ENCODE results near the gene STK32B.

STK32B gene

GRCh38 chr4:5381961-5382441, 330.7 kb downstream of the STK32B start:
- no peaks in the 10 kb centered on the region for H3K27me3 Mint-ChIP-seq (ENCODE audit: low read depth)
- no peak for DNase-seq (ENCODE audit: low spot score)
- no peak overlapping the region for H3K4me3 Mint-ChIP-seq
- peaks cover 10% of the 10 kb centered on the region for H3K9me3 Mint-ChIP-seq
- no peaks in the 10 kb centered on the region for H3K36me3 Mint-ChIP-seq (ENCODE audit: low read depth)
- no peak overlapping the region for H3K27ac Mint-ChIP-seq
- H3K4me1 Mint-ChIP-seq (ENCODE audit: low read depth), result no peaks in the 10 kb centered on the region

DNA sequence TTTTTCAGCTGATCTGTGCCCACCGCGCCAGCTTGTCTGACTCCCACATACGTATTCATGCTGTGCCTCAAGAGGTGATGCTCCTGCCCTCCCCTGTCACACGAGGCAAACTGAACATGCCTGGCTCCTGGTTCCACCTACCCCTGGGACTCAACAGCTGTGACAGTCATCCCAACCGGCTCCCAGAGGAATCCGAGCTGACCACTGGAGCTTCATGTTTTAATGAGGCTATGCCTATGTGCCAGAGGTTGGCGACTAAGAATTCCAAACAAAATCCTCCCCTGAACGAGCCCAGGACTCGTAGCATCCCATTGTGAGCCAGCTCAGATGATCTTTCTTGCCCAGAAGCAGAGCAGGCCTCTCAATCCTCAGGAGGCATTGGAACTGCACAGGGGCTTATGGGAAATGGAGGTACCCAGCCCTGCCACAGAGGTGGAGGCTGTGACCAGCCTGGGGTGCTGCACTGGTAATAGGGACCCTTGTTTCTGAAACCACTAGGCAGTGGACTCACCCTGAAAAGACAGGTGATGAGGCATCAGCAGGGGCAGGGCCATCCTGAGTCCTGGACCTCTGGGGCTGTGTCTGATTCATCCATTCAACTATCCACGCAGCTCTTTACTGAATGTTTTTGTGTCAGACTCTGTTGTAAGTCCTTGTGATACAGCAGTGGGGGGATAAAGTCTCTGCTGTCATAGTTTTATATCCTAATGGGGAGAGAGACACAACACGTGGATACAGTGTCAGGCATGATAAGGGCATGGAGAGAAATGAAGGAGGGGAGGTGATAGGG, 332.1 kb downstream of the STK32B start:
- no peak overlapping the region for H3K27ac Mint-ChIP-seq
- H3K9me3 Mint-ChIP-seq, result peaks cover 3% of the 10 kb centered on the region
- H3K4me3 Mint-ChIP-seq, result no peak overlapping the region
- H3K27me3 Mint-ChIP-seq (ENCODE audit: low read depth), result no peaks in the 10 kb centered on the region
- no peak for DNase-seq (ENCODE audit: low spot score)
- H3K36me3 Mint-ChIP-seq (ENCODE audit: low read depth), result no peaks in the 10 kb centered on the region
- H3K4me1 Mint-ChIP-seq (ENCODE audit: low read depth), result no peaks in the 10 kb centered on the region

DNA sequence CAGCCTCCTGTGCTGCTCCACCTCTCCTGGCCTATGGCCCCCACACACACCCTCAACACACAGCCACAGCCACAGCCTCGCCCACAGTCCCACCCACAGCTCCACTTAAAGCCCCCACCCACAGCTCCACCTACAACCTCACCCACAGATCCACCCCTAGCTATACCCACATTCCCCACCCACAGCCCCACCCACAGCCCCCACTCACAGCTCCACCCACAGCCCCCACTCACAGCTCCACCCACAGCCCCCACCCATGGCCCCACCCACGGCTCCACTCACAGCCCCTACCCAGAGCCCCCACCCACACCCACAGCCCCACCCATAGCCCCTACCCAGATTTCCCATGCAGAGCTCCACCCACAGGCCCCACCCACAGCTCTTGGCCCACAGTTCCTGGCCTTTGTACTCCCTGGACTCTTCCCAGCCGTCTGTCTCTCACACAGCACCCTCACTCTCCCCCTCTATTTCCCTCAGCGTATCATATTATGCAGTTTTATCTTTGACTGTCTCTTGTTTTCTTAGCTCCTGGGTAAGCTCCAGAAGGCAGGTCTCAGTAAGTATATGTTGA, 334.5 kb downstream of the STK32B start:
- H3K27ac Mint-ChIP-seq, result no peak overlapping the region
- no peaks in the 10 kb centered on the region for H3K27me3 Mint-ChIP-seq (ENCODE audit: low read depth)
- H3K4me1 Mint-ChIP-seq (ENCODE audit: low read depth), result no peaks in the 10 kb centered on the region
- H3K4me3 Mint-ChIP-seq, result no peak overlapping the region
- no peaks in the 10 kb centered on the region for H3K9me3 Mint-ChIP-seq
- H3K36me3 Mint-ChIP-seq (ENCODE audit: low read depth), result no peaks in the 10 kb centered on the region
- no peak for DNase-seq (ENCODE audit: low spot score)

DNA sequence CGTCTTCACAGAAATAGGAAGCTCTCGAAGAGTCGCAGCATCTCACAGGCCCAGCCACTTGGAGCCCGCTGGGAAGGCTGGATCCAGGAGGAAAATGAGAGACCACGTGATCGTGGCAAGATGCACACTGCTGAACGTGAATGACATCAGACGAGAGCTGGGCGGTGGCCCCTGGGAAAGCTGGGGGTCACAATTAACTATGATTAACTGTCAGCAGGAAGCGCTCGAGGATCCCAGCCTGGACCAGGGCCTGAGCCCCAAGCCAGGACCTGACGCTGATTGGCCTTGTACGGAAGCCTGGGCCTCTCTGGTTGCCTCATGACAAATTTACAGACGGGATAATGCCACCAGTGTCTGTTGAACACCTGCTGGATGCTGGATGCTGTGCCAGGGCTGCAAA, 335.6 kb downstream of the STK32B start:
- DNase-seq (ENCODE audit: low spot score), result no peak
- no peaks in the 10 kb centered on the region for H3K4me1 Mint-ChIP-seq (ENCODE audit: low read depth)
- H3K27ac Mint-ChIP-seq, result no peak overlapping the region
- H3K36me3 Mint-ChIP-seq (ENCODE audit: low read depth), result no peaks in the 10 kb centered on the region
- no peaks in the 10 kb centered on the region for H3K27me3 Mint-ChIP-seq (ENCODE audit: low read depth)
- no peak overlapping the region for H3K4me3 Mint-ChIP-seq
- no peaks in the 10 kb centered on the region for H3K9me3 Mint-ChIP-seq

DNA sequence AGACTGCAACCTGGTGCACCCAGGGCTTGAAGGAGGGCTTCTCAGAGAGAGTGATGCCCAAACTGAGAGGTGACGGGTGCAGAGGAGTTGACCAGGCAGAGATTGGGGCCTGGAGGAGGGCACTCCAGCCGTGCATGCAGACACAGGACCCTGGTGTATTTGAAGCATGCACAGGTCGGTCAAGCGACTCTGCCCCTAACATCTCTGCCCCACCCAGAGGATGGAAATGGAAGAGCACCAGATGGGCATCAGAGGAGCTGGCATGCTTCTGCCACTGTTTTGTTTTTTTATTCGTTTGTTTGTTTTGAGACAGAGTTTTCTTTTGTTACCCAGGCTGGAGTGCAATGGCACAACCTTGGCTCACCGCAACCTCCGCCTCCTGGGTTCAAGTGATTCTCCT, 336.2 kb downstream of the STK32B start:
- Mint-ChIP-seq H3K27ac (no peak overlapping the region), H3K4me1 (ENCODE audit: low read depth) (no peaks in the 10 kb centered on the region), H3K27me3 (ENCODE audit: low read depth) (no peaks in the 10 kb centered on the region), H3K36me3 (ENCODE audit: low read depth) (no peaks in the 10 kb centered on the region), H3K4me3 (no peak overlapping the region), H3K9me3 (no peaks in the 10 kb centered on the region)
- no peak for DNase-seq (ENCODE audit: low spot score)

DNA sequence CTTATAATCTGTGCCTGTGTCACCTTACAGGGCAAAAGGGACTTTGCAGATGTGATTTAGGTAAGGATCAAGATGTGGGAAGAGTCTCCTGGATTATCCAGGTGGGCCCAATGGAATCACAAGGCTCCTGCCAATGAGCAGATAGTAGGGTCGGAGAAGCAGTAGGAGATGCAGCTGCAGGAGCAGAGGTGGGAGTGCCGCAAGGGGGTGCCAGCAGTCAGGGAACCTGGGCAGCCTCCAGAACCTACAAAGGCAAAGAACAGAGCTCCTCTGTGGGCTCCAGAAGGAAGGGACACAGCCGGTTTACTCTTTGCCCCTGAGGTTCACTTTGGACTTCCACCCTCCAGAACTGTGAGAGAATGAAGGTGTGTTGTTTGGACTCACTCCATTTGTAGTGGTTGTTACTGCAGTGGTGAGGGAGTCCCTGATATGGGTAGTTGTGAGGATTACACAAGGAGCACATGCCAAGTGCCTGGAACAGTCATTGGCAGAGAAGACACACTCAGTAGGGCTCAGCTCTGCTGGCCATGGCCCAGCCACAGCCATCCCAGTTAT, 338.6 kb downstream of the STK32B start:
- Mint-ChIP-seq H3K4me1 (ENCODE audit: low read depth) (no peaks in the 10 kb centered on the region), H3K4me3 (no peak overlapping the region), H3K9me3 (no peaks in the 10 kb centered on the region), H3K36me3 (ENCODE audit: low read depth) (no peaks in the 10 kb centered on the region), H3K27me3 (ENCODE audit: low read depth) (no peaks in the 10 kb centered on the region), H3K27ac (no peak overlapping the region)
- no peak for DNase-seq (ENCODE audit: low spot score)

DNA sequence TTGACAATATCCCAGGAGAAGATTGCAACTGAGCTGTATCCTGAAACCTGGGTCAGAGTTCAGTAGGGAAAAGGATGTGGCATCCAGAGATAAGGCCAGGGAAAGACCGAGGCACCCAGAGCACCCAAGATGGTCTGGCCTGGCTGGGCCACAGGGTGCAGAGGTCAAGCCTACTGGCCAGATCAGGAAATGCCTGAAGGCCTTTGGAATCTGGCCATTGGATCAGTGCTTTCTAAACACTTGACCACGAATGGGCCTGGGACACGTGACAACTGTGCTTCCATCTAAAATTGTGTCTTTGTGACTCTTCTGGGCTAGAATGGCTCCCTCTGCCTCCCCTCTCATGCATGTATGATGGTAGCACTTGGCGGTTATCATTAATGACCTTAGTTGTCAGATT, 340.2 kb downstream of the STK32B start:
- H3K36me3 Mint-ChIP-seq (ENCODE audit: low read depth), result no peaks in the 10 kb centered on the region
- H3K27me3 Mint-ChIP-seq (ENCODE audit: low read depth), result no peaks in the 10 kb centered on the region
- H3K9me3 Mint-ChIP-seq, result no peaks in the 10 kb centered on the region
- H3K4me3 Mint-ChIP-seq, result no peak overlapping the region
- no peak for DNase-seq (ENCODE audit: low spot score)
- H3K4me1 Mint-ChIP-seq (ENCODE audit: low read depth), result no peaks in the 10 kb centered on the region
- H3K27ac Mint-ChIP-seq, result no peak overlapping the region

GRCh38 chr4:5393911-5394513, 342.7 kb downstream of the STK32B start:
- DNase-seq (ENCODE audit: low spot score), result no peak
- no peaks in the 10 kb centered on the region for H3K4me1 Mint-ChIP-seq (ENCODE audit: low read depth)
- no peak overlapping the region for H3K27ac Mint-ChIP-seq
- no peaks in the 10 kb centered on the region for H3K27me3 Mint-ChIP-seq (ENCODE audit: low read depth)
- H3K4me3 Mint-ChIP-seq, result no peak overlapping the region
- H3K9me3 Mint-ChIP-seq, result no peaks in the 10 kb centered on the region
- no peaks in the 10 kb centered on the region for H3K36me3 Mint-ChIP-seq (ENCODE audit: low read depth)

GRCh38 chr4:5395781-5396180, 344.5 kb downstream of the STK32B start:
- Mint-ChIP-seq H3K36me3 (ENCODE audit: low read depth) (no peaks in the 10 kb centered on the region), H3K4me3 (no peak overlapping the region), H3K9me3 (no peaks in the 10 kb centered on the region), H3K27ac (no peak overlapping the region), H3K4me1 (ENCODE audit: low read depth) (no peaks in the 10 kb centered on the region), H3K27me3 (ENCODE audit: low read depth) (no peaks in the 10 kb centered on the region)
- no peak for DNase-seq (ENCODE audit: low spot score)

DNA sequence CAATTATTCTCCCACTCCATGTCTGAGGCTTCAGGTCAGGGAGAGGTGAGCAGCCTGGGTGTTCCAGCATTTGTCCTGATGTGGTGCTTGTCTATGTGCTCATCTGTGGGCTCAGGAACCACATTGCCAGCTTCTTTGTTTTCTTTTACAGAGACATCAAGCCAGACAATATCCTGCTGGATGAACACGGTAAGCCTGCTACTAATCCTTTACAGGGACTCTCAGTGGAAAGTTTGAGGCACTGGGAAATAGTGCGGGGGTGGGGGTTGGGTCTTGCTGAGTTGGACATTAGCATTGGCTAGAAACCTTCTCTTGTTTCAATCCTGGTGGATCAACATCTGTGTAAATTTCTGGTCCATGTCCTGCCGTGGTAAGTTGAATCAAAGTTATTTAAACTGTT, 346.8 kb downstream of the STK32B start:
- Mint-ChIP-seq H3K9me3 (peaks cover 8% of the 10 kb centered on the region), H3K27ac (no peak overlapping the region), H3K27me3 (ENCODE audit: low read depth) (no peaks in the 10 kb centered on the region), H3K4me3 (no peak overlapping the region), H3K4me1 (ENCODE audit: low read depth) (no peaks in the 10 kb centered on the region), H3K36me3 (ENCODE audit: low read depth) (no peaks in the 10 kb centered on the region)
- DNase-seq (ENCODE audit: low spot score), result no peak

DNA sequence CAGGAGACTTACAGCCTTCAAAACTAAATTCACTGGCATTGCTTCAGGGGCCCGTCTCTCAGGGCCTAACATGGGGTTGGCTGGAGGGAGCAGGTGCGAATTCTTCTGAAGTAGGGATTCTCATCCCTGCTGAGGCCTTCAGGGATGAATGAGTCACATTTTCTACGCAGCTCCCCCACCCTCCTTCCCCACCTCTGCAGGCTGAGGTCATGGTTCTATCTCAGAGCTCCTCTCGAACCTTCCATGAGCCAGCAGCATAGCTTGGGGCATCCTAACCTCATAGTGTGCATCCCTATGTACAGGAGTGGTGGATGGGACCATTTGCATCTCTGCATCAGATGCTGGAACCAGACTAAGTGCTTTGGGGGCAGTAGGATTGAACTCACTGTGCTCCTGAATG, 347.8 kb downstream of the STK32B start:
- Mint-ChIP-seq H3K4me3 (no peak overlapping the region), H3K4me1 (ENCODE audit: low read depth) (no peaks in the 10 kb centered on the region), H3K27ac (no peak overlapping the region), H3K36me3 (ENCODE audit: low read depth) (no peaks in the 10 kb centered on the region), H3K27me3 (ENCODE audit: low read depth) (no peaks in the 10 kb centered on the region), H3K9me3 (peaks cover 8% of the 10 kb centered on the region)
- DNase-seq (ENCODE audit: low spot score), result no peak

DNA sequence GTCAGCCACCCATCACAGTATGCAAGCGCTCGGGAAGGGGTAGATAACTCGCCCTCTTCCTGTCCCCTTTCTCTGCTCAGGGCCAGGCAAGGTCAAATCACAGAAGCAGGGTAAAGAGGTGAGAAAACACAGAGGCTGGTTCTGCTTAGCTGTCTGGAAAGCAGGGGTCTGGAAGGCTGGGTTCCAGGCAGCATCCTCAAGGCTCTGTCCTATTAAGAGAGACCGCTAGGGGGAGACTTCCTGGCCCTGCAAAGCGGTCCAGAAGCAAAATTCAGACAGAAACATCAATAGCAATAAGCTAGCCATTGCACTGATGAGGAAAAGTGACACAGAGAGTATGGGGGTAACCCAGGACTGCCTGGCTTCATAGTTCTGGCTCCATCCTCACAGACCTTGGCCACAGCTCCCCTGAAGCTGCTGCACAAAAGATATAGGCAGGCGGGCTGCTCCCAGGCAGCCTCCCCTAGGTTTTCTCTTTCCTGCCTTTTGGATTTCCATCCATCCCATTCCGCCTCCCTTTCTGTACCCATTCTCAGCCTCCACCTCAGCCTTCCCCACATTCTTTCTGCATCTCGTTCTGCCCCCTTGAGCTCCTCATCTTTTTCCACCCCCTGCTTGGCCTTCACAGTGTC, 348.6 kb downstream of the STK32B start:
- H3K36me3 Mint-ChIP-seq (ENCODE audit: low read depth), result no peaks in the 10 kb centered on the region
- H3K27ac Mint-ChIP-seq, result no peak overlapping the region
- DNase-seq (ENCODE audit: low spot score), result no peak
- H3K4me3 Mint-ChIP-seq, result no peak overlapping the region
- H3K9me3 Mint-ChIP-seq, result peaks cover 8% of the 10 kb centered on the region
- H3K4me1 Mint-ChIP-seq (ENCODE audit: low read depth), result no peaks in the 10 kb centered on the region
- no peaks in the 10 kb centered on the region for H3K27me3 Mint-ChIP-seq (ENCODE audit: low read depth)

- Mint-ChIP-seq H3K27ac (no peak overlapping the region), H3K9me3 (peaks cover 23% of the 10 kb centered on the region), H3K4me1 (ENCODE audit: low read depth) (no peaks in the 10 kb centered on the region), H3K36me3 (ENCODE audit: low read depth) (no peaks in the 10 kb centered on the region), H3K27me3 (ENCODE audit: low read depth) (no peaks in the 10 kb centered on the region), H3K4me3 (no peak overlapping the region)
- DNase-seq (ENCODE audit: low spot score), result no peak
Measured at GRCh38 chr4:5403746-5404497, 352.6 kb downstream of the STK32B start.
